Activated T-cell treated with anti-CD3 and anti-CD28 coated beads, Interleukin-2, amount 50 U/mL, for 72 hours (primary cell): ENCODE measurements around the gene AKAP6. TPM values are rescaled to one million over a fixed set of nuclear protein-coding genes. Genes with fewer than 3 reads are reported as not detected.

Source experiments
- ATAC-seq, 2 donors: fragments of 150-1000 bp; cut with Tn5 transposase; replicated peaks in 1 of 2; 2 replicates each; pipeline ENCODE4 v1.10.0; 2021; ENCODE audit warnings: moderate library complexity in 2 of 2, mild to moderate bottlenecking in 1 of 2
- DNase-seq, 2 donors: peaks; one replicate each; pipeline ENCODE4 v3.0.0; 2021 to 2022; ENCODE audit warnings: mixed read lengths in 1 of 2
- H3K27ac Mint-ChIP-seq: one replicate; pipeline ENCODE4 v1.8.0; 2022; ENCODE audit warnings: mild to moderate bottlenecking, moderate library complexity, mixed read lengths
- H3K27me3 Mint-ChIP-seq: one replicate; pipeline ENCODE4 v1.8.0; 2022; ENCODE audit warnings: low read depth, mixed read lengths
- H3K36me3 Mint-ChIP-seq, 2 donors: one replicate each; pipeline ENCODE4 v1.8.0; 2022; ENCODE audit warnings: mixed read lengths in 2 of 2, mild to moderate bottlenecking in 1 of 2; ENCODE audit not compliant: insufficient read depth in 2 of 2
- H3K4me1 Mint-ChIP-seq: one replicate; pipeline ENCODE4 v1.8.0; 2022; ENCODE audit warnings: low read depth, mixed read lengths
- H3K4me3 Mint-ChIP-seq, 2 donors: one replicate each; pipeline ENCODE4 v1.8.0; 2022; ENCODE audit warnings: mild to moderate bottlenecking in 2 of 2, mixed read lengths in 2 of 2, moderate library complexity in 2 of 2
- H3K9me3 Mint-ChIP-seq, 2 donors: one replicate each; pipeline ENCODE4 v1.8.0; 2022; ENCODE audit warnings: mixed read lengths in 2 of 2
- total RNA-seq, 2 donors: library from RNA; stranded (reverse); gene quantifications; one replicate each; pipeline ENCODE4 v1.2.3, GENCODE V29; 2022

AKAP6 gene
- total RNA-seq, 2 donors from 2014 or later, result 3.6 to 3.9 TPM

- H3K9me3 Mint-ChIP-seq, result no peaks in the 10 kb centered on the region
- H3K27ac Mint-ChIP-seq, result no peak overlapping the region
- no peaks in the 10 kb centered on the region for H3K27me3 Mint-ChIP-seq
- no peaks in the 10 kb centered on the region for H3K4me1 Mint-ChIP-seq
- DNase-seq (no peak), ATAC-seq (no peak)
- H3K4me3 Mint-ChIP-seq, result no peak overlapping the region
- no peaks in the 10 kb centered on the region for H3K36me3 Mint-ChIP-seq
These were observed 147.4 kb downstream of the AKAP6 start for GRCh38 chr14:32476532-32476931.

GRCh38 chr14:32477396-32477795, 148.3 kb downstream of the AKAP6 start:
- Mint-ChIP-seq H3K27ac (no peak overlapping the region), H3K27me3 (no peaks in the 10 kb centered on the region), H3K4me1 (no peaks in the 10 kb centered on the region), H3K36me3 (no peaks in the 10 kb centered on the region), H3K4me3 (no peak overlapping the region), H3K9me3 (no peaks in the 10 kb centered on the region)
- ATAC-seq (no peak), DNase-seq (no peak)

GRCh38 chr14:32478050-32478449, 149.0 kb downstream of the AKAP6 start:
- no peaks in the 10 kb centered on the region for H3K27me3 Mint-ChIP-seq

GRCh38 chr14:32480337-32480736, 151.2 kb downstream of the AKAP6 start:
- H3K27me3 Mint-ChIP-seq, result no peaks in the 10 kb centered on the region
- H3K36me3 Mint-ChIP-seq, result no peaks in the 10 kb centered on the region
- no peaks in the 10 kb centered on the region for H3K4me1 Mint-ChIP-seq
- H3K4me3 Mint-ChIP-seq, result no peak overlapping the region
- no peaks in the 10 kb centered on the region for H3K9me3 Mint-ChIP-seq
- no peak overlapping the region for H3K27ac Mint-ChIP-seq
- DNase-seq (no peak), ATAC-seq (no peak)

More at GRCh38 chr14:32478050-32478449, 149.0 kb downstream of the AKAP6 start:
- ATAC-seq, result no peak
- H3K36me3 Mint-ChIP-seq, result no peaks in the 10 kb centered on the region
- no peak for DNase-seq
- H3K4me1 Mint-ChIP-seq, result no peaks in the 10 kb centered on the region
- no peaks in the 10 kb centered on the region for H3K9me3 Mint-ChIP-seq
- no peak overlapping the region for H3K27ac Mint-ChIP-seq
- no peak overlapping the region for H3K4me3 Mint-ChIP-seq

- H3K27me3 Mint-ChIP-seq, result peaks cover 3% of the 10 kb centered on the region
- no peaks in the 10 kb centered on the region for H3K9me3 Mint-ChIP-seq
- no peaks in the 10 kb centered on the region for H3K4me1 Mint-ChIP-seq
- H3K27ac Mint-ChIP-seq, result no peak overlapping the region
- H3K4me3 Mint-ChIP-seq, result no peak overlapping the region
- ATAC-seq (no peak), DNase-seq (no peak)
- H3K36me3 Mint-ChIP-seq, result peaks cover 0 to 3% of the 10 kb centered on the region in 2 donors
These were observed 152.6 kb downstream of the AKAP6 start for GRCh38 chr14:32481707-32482106.

GRCh38 chr14:32491416-32492016, 162.4 kb downstream of the AKAP6 start:
- no peaks in the 10 kb centered on the region for H3K9me3 Mint-ChIP-seq
- H3K4me3 Mint-ChIP-seq, result no peak overlapping the region
- H3K36me3 Mint-ChIP-seq, result peaks cover 0 to 4% of the 10 kb centered on the region in 2 donors

GRCh38 chr14:32492457-32492856, 163.4 kb downstream of the AKAP6 start:
- Mint-ChIP-seq H3K4me3 (no peak overlapping the region), H3K36me3 (no peaks in the 10 kb centered on the region), H3K4me1 (no peaks in the 10 kb centered on the region), H3K9me3 (no peaks in the 10 kb centered on the region), H3K27me3 (no peaks in the 10 kb centered on the region), H3K27ac (no peak overlapping the region)
- DNase-seq (no peak), ATAC-seq (no peak)

More at GRCh38 chr14:32491416-32492016, 162.4 kb downstream of the AKAP6 start:
- Mint-ChIP-seq H3K27me3 (peaks cover 5% of the 10 kb centered on the region), H3K4me1 (no peaks in the 10 kb centered on the region), H3K27ac (no peak overlapping the region)
- ATAC-seq (no peak), DNase-seq (no peak)

- ATAC-seq, result no peak
- no peak overlapping the region for H3K27ac Mint-ChIP-seq
- H3K4me3 Mint-ChIP-seq, result no peak overlapping the region
- no peaks in the 10 kb centered on the region for H3K4me1 Mint-ChIP-seq
- DNase-seq, result no peak
- H3K27me3 Mint-ChIP-seq, result no peaks in the 10 kb centered on the region
- no peaks in the 10 kb centered on the region for H3K9me3 Mint-ChIP-seq
- H3K36me3 Mint-ChIP-seq, result no peaks in the 10 kb centered on the region
These were observed 165.7 kb downstream of the AKAP6 start for GRCh38 chr14:32494609-32495434.

GRCh38 chr14:32495435-32495734, 166.3 kb downstream of the AKAP6 start:
- H3K4me3 Mint-ChIP-seq, result no peak overlapping the region
- no peak overlapping the region for H3K27ac Mint-ChIP-seq
- no peaks in the 10 kb centered on the region for H3K36me3 Mint-ChIP-seq
- DNase-seq, result no peak
- no peaks in the 10 kb centered on the region for H3K27me3 Mint-ChIP-seq
- ATAC-seq, result no peak
- no peaks in the 10 kb centered on the region for H3K9me3 Mint-ChIP-seq
- H3K4me1 Mint-ChIP-seq, result no peaks in the 10 kb centered on the region

GRCh38 chr14:32497248-32497647, 168.2 kb downstream of the AKAP6 start:
- ATAC-seq (no peak), DNase-seq (no peak)
- Mint-ChIP-seq H3K27me3 (no peaks in the 10 kb centered on the region), H3K36me3 (no peaks in the 10 kb centered on the region), H3K4me1 (no peaks in the 10 kb centered on the region), H3K27ac (no peak overlapping the region), H3K9me3 (no peaks in the 10 kb centered on the region), H3K4me3 (no peak overlapping the region)

- Mint-ChIP-seq H3K4me3 (no peak overlapping the region), H3K27ac (no peak overlapping the region), H3K36me3 (no peaks in the 10 kb centered on the region), H3K9me3 (no peaks in the 10 kb centered on the region), H3K4me1 (no peaks in the 10 kb centered on the region), H3K27me3 (no peaks in the 10 kb centered on the region)
- DNase-seq (no peak), ATAC-seq (peak; percentile 29 to 35)
These were observed 178.2 kb downstream of the AKAP6 start for GRCh38 chr14:32507029-32507984.

GRCh38 chr14:32508281-32508680, 179.2 kb downstream of the AKAP6 start:
- DNase-seq, result no peak
- peak overlapping the region; percentile 18 for H3K27ac Mint-ChIP-seq
- ATAC-seq, result no peak
- no peaks in the 10 kb centered on the region for H3K4me1 Mint-ChIP-seq
- H3K27me3 Mint-ChIP-seq, result no peaks in the 10 kb centered on the region
- no peaks in the 10 kb centered on the region for H3K36me3 Mint-ChIP-seq
- H3K4me3 Mint-ChIP-seq, result no peak overlapping the region
- H3K9me3 Mint-ChIP-seq, result no peaks in the 10 kb centered on the region

GRCh38 chr14:32509632-32510187, 180.6 kb downstream of the AKAP6 start:
- H3K36me3 Mint-ChIP-seq, result no peaks in the 10 kb centered on the region
- H3K27me3 Mint-ChIP-seq, result no peaks in the 10 kb centered on the region
- H3K4me3 Mint-ChIP-seq, result no peak overlapping the region
- DNase-seq, result no peak
- ATAC-seq, result no peak
- H3K4me1 Mint-ChIP-seq, result no peaks in the 10 kb centered on the region
- H3K9me3 Mint-ChIP-seq, result no peaks in the 10 kb centered on the region
- H3K27ac Mint-ChIP-seq, result peak overlapping the region; percentile 39
